A673 (cell line): Measurements from ENCODE around the gene NAIF1. TPM values are rescaled to one million over a fixed set of nuclear protein-coding genes. Genes with fewer than 3 reads are reported as not detected.

ENCODE experiments used
- BruUV-seq: library from RNA; stranded (reverse); fragments of 400-500 nt; replicated peaks from 2 replicates; lab custom pipeline; 2021; lab: Mats Ljungman, UMichigan
- CTCF ChIA-PET: fragments of 300-600 bp; sonication (Branson Sonifier 250); formaldehyde crosslinking; loops from one replicate; lab custom pipeline; 2022; ENCODE audit warnings: antibody characterized with exemption; lab: Charles Lee
- POLR2A ChIA-PET: fragments of 300-600 bp; sonication (Branson Sonifier 250); formaldehyde crosslinking; loops from one replicate; lab custom pipeline; 2022; ENCODE audit warnings: antibody characterized with exemption; ENCODE audit not compliant: low non-redundant PET; lab: Charles Lee
- DNase-seq: peaks from one replicate; pipeline ENCODE4 v3.0.0-alpha.2; 2015; ENCODE audit warnings: low spot score
- H3K27ac ChIP-seq: fragments of 200-600 bp; sonication (generic); 2 replicates; pipeline ENCODE4 v1.5.1; 2016; ENCODE audit warnings: mixed run types, low read depth, mild to moderate bottlenecking, mixed read lengths, antibody characterized with exemption, low read length; ENCODE audit not compliant: poor library complexity, severe bottlenecking
- H3K27me3 ChIP-seq: fragments of 200-600 bp; sonication (generic); replicated peaks from 2 replicates; pipeline ENCODE4 v1.6.1; 2017; ENCODE audit warnings: mixed run types, low read depth, mild to moderate bottlenecking, mixed read lengths, antibody characterized with exemption, low read length; ENCODE audit not compliant: insufficient read depth, poor library complexity
- H3K36me3 ChIP-seq: fragments of 200-600 bp; sonication (generic); 2 replicates; pipeline ENCODE4 v1.6.1; 2016; ENCODE audit warnings: mixed run types, mild to moderate bottlenecking, mixed read lengths, antibody characterized with exemption, low read length; ENCODE audit not compliant: insufficient read depth, poor library complexity, severe bottlenecking
- H3K4me1 ChIP-seq: fragments of 200-600 bp; sonication (generic); 2 replicates; pipeline ENCODE4 v1.6.1; 2017; ENCODE audit warnings: mixed run types, mild to moderate bottlenecking, mixed read lengths, antibody characterized with exemption, low read length; ENCODE audit not compliant: insufficient read depth, poor library complexity, severe bottlenecking
- H3K4me3 ChIP-seq: fragments of 200-600 bp; sonication (generic); 2 replicates; pipeline ENCODE4 v1.5.1; 2016; ENCODE audit warnings: low read depth, mixed run types, mild to moderate bottlenecking, mixed read lengths, low read length; ENCODE audit not compliant: poor library complexity, severe bottlenecking
- H3K9me3 ChIP-seq: fragments of 200-600 bp; sonication (generic); 2 replicates; pipeline ENCODE4 v1.6.1; 2016; ENCODE audit warnings: mixed run types, low read depth, mild to moderate bottlenecking, mixed read lengths, antibody characterized with exemption, low read length; ENCODE audit not compliant: poor library complexity, severe bottlenecking
- EZH2 ChIP-seq: fragments of 200-600 bp; sonication (generic); IDR thresholded peaks from 2 replicates; pipeline ENCODE4 v1.6.1; 2017; ENCODE audit warnings: borderline replicate concordance, low read depth, mild to moderate bottlenecking, mixed read lengths, antibody characterized with exemption, low read length; ENCODE audit not compliant: poor library complexity, severe bottlenecking
- intact Hi-C: fragments of 100-400 bp; cut with micrococcal nuclease; formaldehyde crosslinking; loops from one replicate; pipeline ENCODE4 v1.10.0; 2022; ENCODE audit not compliant: unreplicated experiment
- total RNA-seq: library from RNA; stranded (reverse); gene quantifications from 2 replicates; pipeline ENCODE4 v1.2.3, GENCODE V29; 2021
- TF ChIP-seq, protein P1 (sequence below): fragments of 300-800, 200-600 bp; sonication (generic); conservative IDR thresholded peaks from 2 replicates; pipeline ENCODE4 v1.5.1; 2017; ENCODE audit warnings: low read depth, mild to moderate bottlenecking, antibody characterized with exemption, low read length, moderate library complexity, mixed read lengths

Gene NAIF1
- total RNA-seq, 1 experiment from 2014 or later, result 9.3 TPM

DNA sequence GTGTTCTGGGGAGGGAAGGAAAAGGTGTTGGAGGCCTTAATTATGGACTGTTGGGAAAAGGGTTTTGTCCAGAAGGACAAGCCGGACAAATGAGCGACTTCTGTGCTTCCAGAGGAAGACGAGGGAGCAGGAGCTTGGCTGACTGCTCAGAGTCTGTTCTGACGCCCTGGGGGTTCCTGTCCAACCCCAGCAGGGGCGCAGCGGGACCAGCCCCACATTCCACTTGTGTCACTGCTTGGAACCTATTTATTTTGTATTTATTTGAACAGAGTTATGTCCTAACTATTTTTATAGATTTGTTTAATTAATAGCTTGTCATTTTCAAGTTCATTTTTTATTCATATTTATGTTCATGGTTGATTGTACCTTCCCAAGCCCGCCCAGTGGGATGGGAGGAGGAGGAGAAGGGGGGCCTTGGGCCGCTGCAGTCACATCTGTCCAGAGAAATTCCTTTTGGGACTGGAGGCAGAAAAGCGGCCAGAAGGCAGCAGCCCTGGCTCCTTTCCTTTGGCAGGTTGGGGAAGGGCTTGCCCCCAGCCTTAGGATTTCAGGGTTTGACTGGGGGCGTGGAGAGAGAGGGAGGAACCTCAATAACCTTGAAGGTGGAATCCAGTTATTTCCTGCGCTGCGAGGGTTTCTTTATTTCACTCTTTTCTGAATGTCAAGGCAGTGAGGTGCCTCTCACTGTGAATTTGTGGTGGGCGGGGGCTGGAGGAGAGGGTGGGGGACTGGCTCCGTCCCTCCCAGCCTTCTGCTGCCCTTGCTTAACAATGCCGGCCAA is 41.3 kb upstream of the NAIF1 start:
- Histone ChIP-seq H3K4me1 (no peaks in the 10 kb centered on the region), H3K36me3 (peaks cover 45% of the 10 kb centered on the region), H3K27me3 (no peaks in the 10 kb centered on the region), H3K4me3 (no peak overlapping the region), H3K9me3 (no peaks in the 10 kb centered on the region), H3K27ac (no peak overlapping the region)
- TF ChIP-seq EZH2, result no peak
- TF ChIP-seq, protein P1, sequence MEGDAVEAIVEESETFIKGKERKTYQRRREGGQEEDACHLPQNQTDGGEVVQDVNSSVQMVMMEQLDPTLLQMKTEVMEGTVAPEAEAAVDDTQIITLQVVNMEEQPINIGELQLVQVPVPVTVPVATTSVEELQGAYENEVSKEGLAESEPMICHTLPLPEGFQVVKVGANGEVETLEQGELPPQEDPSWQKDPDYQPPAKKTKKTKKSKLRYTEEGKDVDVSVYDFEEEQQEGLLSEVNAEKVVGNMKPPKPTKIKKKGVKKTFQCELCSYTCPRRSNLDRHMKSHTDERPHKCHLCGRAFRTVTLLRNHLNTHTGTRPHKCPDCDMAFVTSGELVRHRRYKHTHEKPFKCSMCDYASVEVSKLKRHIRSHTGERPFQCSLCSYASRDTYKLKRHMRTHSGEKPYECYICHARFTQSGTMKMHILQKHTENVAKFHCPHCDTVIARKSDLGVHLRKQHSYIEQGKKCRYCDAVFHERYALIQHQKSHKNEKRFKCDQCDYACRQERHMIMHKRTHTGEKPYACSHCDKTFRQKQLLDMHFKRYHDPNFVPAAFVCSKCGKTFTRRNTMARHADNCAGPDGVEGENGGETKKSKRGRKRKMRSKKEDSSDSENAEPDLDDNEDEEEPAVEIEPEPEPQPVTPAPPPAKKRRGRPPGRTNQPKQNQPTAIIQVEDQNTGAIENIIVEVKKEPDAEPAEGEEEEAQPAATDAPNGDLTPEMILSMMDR, result no peak
- TSS peak; percentile 15 for BruUV-seq
- intact Hi-C loops, result no loop called here
- ChIA-PET POLR2A (interaction anchor here (0.7 kb wide), 2 partner anchors 43 to 435 kb away, joined by 3 to 6 read pairs; no protein-coding TSS in a partner anchor), CTCF (interaction anchor here (1.0 kb wide), 1 partner anchor 8 kb away, joined by 4 read pairs; no protein-coding TSS in a partner anchor)
- no peak for DNase-seq

DNA sequence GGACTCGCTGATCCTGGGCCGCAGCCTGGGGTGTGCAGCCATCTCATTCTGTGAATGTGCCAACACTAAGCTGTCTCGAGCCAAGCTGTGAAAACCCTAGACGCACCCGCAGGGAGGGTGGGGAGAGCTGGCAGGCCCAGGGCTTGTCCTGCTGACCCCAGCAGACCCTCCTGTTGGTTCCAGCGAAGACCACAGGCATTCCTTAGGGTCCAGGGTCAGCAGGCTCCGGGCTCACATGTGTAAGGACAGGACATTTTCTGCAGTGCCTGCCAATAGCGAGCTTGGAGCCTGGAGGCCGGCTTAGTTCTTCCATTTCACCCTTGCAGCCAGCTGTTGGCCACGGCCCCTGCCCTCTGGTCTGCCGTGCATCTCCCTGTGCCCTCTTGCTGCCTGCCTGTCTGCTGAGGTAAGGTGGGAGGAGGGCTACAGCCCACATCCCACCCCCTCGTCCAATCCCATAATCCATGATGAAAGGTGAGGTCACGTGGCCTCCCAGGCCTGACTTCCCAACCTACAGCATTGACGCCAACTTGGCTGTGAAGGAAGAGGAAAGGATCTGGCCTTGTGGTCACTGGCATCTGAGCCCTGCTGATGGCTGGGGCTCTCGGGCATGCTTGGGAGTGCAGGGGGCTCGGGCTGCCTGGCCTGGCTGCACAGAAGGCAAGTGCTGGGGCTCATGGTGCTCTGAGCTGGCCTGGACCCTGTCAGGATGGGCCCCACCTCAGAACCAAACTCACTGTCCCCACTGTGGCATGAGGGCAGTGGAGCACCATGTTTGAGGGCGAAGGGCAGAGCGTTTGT is 40.5 kb upstream of the NAIF1 start:
- peaks cover 53% of the 10 kb centered on the region for H3K36me3 ChIP-seq

DNA sequence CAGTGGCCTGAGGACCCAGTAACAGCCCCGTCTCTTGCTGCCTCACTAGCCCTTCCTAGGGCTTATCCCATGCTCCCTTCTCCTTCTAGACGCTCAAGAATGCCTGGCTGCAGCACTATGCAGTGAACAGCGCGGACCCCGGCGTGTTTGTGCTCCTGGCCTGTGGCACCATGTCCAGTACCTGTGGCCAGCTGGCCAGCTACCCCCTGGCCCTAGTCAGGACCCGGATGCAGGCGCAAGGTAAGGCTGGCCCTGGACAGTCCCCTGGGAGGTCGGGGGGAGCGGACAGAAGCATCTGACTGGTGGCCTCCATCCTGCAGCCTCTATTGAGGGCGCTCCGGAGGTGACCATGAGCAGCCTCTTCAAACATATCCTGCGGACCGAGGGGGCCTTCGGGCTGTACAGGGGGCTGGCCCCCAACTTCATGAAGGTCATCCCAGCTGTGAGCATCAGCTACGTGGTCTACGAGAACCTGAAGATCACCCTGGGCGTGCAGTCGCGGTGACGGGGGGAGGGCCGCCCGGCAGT is 39.9 kb upstream of the NAIF1 start:
- H3K4me3 ChIP-seq, result no peak overlapping the region
- H3K9me3 ChIP-seq, result no peaks in the 10 kb centered on the region
- DNase-seq, result no peak
- no peak overlapping the region for H3K27ac ChIP-seq
- ChIA-PET POLR2A (no interaction called here), CTCF (interaction anchor here (0.5 kb wide), 1 partner anchor 27 kb away, joined by 6 read pairs; no protein-coding TSS in a partner anchor)
- no TSS peak for BruUV-seq
- no peaks in the 10 kb centered on the region for H3K4me1 ChIP-seq
- peaks cover 60% of the 10 kb centered on the region for H3K36me3 ChIP-seq
- H3K27me3 ChIP-seq, result no peaks in the 10 kb centered on the region
- intact Hi-C loops, result no loop called here
- TF ChIP-seq EZH2, result no peak
- TF ChIP-seq, protein P1, result no peak

More for the DNA sequence above, 40.5 kb upstream of the NAIF1 start:
- no peaks in the 10 kb centered on the region for H3K9me3 ChIP-seq
- TF ChIP-seq, protein P1, result no peak
- no peak for TF ChIP-seq EZH2
- intact Hi-C loops, result no loop called here
- no peak overlapping the region for H3K4me3 ChIP-seq
- H3K4me1 ChIP-seq, result no peaks in the 10 kb centered on the region
- ChIA-PET POLR2A (interaction anchor here (0.7 kb wide), 2 partner anchors 44 to 435 kb away, joined by 3 to 6 read pairs; no protein-coding TSS in a partner anchor), CTCF (interaction anchor here (0.5 to 1.0 kb wide), 2 partner anchors 9 to 28 kb away, joined by 4 to 6 read pairs; no protein-coding TSS in a partner anchor)
- no peak overlapping the region for H3K27ac ChIP-seq
- no peaks in the 10 kb centered on the region for H3K27me3 ChIP-seq
- BruUV-seq, result no TSS peak
- DNase-seq, result no peak
